GM04503 (cell line): ENCODE measurements around the gene PDE1A.

Source experiments
- DNase-seq: peaks from one replicate; pipeline ENCODE4 v3.0.0-alpha.2; 2012; ENCODE audit warnings: low read depth

PDE1A gene

DNA sequence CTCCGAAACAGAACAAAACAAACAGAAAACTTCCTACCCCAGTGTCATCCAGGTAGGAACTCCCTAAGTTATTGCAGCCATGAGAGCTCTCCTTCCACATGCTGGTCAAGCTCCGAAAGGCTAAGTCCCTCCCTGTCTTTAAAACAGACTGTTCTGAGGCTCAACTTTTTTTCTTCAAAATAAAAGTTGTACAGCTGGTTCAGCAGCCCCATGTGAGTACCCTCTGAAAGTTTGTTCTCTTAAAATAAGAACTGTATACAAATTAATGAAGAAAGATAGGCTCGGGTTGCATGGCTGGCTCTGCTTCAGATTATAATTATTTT, at the start of gene PDE1A:
Gene PDE1A, minus strand, starts transcription at position 119 of the 323 bp plus-strand sequence.
- no peak for DNase-seq

DNA sequence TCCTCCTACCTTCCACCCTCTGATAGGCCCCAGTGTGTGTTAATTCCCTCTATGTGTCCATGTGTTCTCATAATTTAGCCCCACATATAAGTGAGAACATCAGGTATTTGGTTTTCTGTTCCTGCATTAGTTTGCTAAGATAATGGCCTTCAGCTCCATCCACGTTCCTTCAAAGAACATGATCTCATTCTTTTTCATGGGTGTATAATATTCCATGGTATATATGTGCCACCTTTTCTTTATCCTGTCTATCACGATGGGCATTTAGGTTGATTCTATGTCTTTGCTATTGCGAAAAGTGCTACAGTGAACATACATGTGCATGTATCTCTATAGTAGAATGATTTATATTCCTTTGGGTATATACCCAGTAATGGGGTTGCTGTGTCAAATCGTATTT, 46.8 kb upstream of the PDE1A start:
- DNase-seq = no peak

GRCh38 chr2:182463760-182464159, 36.9 kb upstream of the PDE1A start:
- no peak for DNase-seq

GRCh38 chr2:182456784-182457183, 29.9 kb upstream of the PDE1A start:
- no peak for DNase-seq

- DNase-seq = no peak
Observed at GRCh38 chr2:182452456-182452990, 25.7 kb upstream of the PDE1A start.

GRCh38 chr2:182448371-182448770, 21.5 kb upstream of the PDE1A start:
- peak; percentile 8 for DNase-seq

DNA sequence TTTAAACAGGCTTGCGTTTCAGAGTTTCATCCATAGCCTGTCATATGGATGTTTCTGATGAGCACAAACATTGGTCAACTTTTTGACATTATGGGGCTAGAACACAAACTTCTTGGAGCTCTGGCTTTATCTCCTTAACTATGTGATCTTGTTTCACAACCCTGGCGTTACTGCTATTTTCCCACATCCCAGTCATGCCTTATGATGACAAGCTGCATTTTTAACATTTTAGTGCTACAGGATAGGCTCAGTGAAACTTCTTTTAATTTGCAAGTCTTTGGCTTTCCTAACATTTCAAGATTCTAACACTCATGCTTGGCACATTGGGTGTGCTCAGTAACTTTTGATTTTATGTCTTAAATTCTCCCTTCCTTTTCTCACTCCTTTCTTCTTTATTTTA, 21.0 kb upstream of the PDE1A start:
- DNase-seq = peak; percentile 71

GRCh38 chr2:182447163-182447562, 20.3 kb upstream of the PDE1A start:
- DNase-seq = no peak

DNA sequence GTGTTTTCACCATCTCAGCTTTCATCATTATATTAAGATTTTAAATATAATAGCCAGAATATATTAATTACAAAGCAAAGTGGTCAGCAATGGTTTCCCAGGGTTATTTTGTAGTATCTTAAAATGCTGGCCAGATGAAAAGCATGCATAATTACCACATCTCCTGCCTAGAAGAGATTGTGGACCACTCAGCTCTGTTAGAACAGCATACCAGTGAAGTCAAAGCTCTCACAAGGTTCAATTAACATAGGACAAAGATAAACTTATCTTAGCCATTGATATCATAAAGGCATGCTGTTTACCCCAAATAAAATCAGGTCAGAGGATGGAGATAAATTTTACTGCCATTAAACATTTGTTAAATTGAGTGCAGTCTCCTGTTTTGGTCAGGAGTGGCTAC, 19.3 kb upstream of the PDE1A start:
- no peak for DNase-seq

- DNase-seq = no peak
Observed at GRCh38 chr2:182445391-182445965, 18.6 kb upstream of the PDE1A start.

- DNase-seq = no peak
Observed at GRCh38 chr2:182444806-182445205, 18.0 kb upstream of the PDE1A start.

GRCh38 chr2:182444170-182444569, 17.3 kb upstream of the PDE1A start:
- DNase-seq = no peak

DNA sequence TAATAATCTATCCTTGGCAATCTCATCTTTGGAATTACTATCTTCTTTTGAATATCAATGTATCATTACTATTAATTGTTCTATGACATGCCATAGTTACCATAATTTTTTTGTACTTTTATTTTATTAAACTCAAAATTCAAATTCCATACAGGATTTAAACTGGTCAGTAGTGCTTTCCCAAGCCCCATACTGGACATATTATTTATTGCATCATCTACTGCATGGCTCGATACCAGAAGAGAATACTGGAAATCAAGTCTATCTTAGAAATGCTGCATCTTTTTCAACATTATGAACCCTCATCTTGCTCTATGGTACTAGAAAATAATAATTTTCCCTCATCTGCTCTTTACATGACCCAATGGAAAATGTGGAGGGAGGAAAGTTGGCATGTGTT, 9.4 kb upstream of the PDE1A start:
- DNase-seq = no peak

DNA sequence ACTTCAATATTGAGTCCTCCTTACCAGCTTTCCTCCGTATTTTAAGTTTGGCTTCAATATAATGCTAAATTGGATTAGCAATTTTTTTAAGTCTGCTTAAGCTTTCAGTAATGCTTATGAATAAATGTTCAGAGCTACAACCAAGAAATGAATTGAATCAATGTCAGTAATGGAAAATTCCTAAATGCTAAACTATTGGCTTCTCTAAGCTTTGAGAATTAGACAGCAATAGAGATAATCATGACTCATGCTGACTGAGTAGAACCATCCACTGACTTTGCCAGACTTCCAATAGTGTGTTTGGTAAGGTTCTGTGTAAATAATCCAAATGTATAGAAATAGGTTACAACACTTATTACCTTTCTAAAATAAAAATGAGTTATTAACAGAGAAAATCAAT, 8.9 kb upstream of the PDE1A start:
- DNase-seq = peak; percentile 11

DNA sequence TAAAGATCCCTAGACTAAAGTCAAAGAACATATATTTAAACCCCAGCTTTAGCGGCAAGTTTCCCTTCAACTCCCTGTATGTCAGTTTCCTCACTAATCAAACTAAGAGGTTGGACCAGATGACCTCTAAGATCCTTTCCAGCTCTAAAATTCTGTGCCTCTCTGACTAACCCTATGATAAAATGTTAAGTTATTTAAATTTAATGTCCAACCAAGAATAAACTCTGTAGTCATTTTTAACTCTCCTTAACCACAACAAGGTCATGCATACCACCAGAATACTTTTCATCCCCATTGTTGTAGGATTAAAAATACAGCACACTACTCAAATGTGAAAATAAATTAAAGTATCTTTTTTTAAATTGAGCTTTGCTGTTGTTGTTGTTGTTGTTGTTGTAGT, 5.2 kb upstream of the PDE1A start:
- DNase-seq = peak; percentile 19

DNA sequence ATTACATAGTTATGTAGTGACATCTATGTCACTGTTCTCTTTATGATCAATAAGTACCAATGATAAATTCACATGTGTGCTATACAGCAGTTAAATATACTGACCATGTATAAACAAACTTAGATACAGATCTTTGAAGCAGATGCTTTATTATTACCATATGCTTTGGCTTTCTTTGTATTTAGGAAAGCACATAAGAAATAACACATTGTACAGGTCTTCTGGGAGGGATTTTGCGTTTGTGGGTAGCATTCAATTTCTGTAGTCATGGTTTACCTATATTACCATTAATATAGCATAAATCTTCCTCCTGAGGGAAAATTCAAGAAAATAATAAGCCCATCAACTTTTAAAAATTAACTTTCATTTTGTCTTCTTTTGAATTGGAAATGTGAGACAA, 1.6 kb upstream of the PDE1A start:
- no peak for DNase-seq

GRCh38 chr2:182426082-182426917, 536 bp downstream of the PDE1A start:
- DNase-seq = no peak

GRCh38 chr2:182422864-182423263, 4.0 kb downstream of the PDE1A start:
- DNase-seq = no peak

- DNase-seq = no peak
Observed at GRCh38 chr2:182420669-182421068, 6.2 kb downstream of the PDE1A start.

GRCh38 chr2:182416861-182417260, 10.0 kb downstream of the PDE1A start:
- no peak for DNase-seq

DNA sequence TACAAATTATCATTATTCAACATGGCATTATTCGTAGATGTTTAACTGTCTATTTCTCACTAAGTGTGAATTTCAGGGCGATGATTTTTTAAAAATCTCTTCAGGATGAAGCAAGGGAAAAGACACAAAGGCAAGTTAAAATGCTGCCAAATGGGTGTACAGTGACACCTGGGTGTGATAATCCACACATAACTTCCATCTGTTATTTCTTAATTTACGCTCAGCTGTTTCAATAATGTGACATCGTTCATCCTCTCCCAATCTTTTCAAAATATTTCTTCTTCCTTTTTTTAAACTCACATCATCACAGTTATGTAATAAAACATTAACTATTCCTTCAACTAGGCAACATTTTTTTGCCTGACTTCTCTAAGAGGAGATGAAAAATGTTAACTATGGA, 10.6 kb downstream of the PDE1A start:
- DNase-seq = no peak

DNA sequence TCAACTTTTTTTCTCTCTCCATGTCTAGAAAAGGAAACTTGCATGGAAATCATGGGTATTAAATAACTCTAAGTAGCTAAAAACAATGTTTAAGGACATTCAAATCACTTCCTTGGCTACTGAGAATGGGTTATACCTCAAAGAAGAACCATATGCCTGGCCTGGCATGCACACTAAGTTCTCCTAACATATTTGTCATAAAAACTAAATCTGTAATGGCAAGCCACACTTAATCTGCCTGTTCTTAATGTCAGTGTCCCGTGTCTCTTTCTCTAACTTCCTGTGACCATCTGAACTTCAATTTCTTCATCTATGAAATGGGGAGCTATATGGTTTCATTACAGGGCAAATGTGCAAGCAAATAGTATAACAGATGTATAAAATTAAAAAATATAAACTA, 11.1 kb downstream of the PDE1A start:
- no peak for DNase-seq

GRCh38 chr2:182412858-182413257, 14.0 kb downstream of the PDE1A start:
- no peak for DNase-seq

GRCh38 chr2:182410120-182410519, 16.7 kb downstream of the PDE1A start:
- DNase-seq = no peak
